WERI-Rb-1 (cell line): ENCODE measurements around the gene STRA6.
A peak's percentile ranks its signal among the peaks of the same experiment; 100 is the strongest.

Source experiments
- DNase-seq: peaks from one replicate; pipeline ENCODE4 v3.0.0-alpha.2; 2020
- H3K27ac ChIP-seq: fragments of 250-450 bp; sonication (Bioruptor Pico); 2 replicates; pipeline ENCODE4 v1.5.1; 2020; ENCODE audit warnings: mild to moderate bottlenecking, moderate library complexity
- H3K27me3 ChIP-seq: fragments of 250-450 bp; sonication (Bioruptor Pico); 2 replicates; pipeline ENCODE4 v1.5.1; 2021; ENCODE audit warnings: mild to moderate bottlenecking, low read depth, moderate library complexity; ENCODE audit not compliant: insufficient read depth, severe bottlenecking
- H3K36me3 ChIP-seq: fragments of 250-450 bp; sonication (Bioruptor Pico); 2 replicates; pipeline ENCODE4 v1.5.1; 2020; ENCODE audit warnings: mild to moderate bottlenecking, moderate library complexity
- H3K4me3 ChIP-seq: 2 replicates; pipeline ENCODE4 v1.5.1; 2011; ENCODE audit warnings: low read depth, mild to moderate bottlenecking, control low read depth, low read length
- H3K9me3 ChIP-seq: fragments of 250-450 bp; sonication (Bioruptor Pico); 2 replicates; pipeline ENCODE4 v1.5.1; 2021; ENCODE audit warnings: mild to moderate bottlenecking, moderate library complexity; ENCODE audit not compliant: severe bottlenecking
- TF ChIP-seq, protein P1 (sequence below): IDR thresholded peaks from 2 replicates; pipeline ENCODE4 v1.5.1; 2011; ENCODE audit warnings: low read depth, mild to moderate bottlenecking, control low read depth, inconsistent platforms, low read length

Gene STRA6, protein sequence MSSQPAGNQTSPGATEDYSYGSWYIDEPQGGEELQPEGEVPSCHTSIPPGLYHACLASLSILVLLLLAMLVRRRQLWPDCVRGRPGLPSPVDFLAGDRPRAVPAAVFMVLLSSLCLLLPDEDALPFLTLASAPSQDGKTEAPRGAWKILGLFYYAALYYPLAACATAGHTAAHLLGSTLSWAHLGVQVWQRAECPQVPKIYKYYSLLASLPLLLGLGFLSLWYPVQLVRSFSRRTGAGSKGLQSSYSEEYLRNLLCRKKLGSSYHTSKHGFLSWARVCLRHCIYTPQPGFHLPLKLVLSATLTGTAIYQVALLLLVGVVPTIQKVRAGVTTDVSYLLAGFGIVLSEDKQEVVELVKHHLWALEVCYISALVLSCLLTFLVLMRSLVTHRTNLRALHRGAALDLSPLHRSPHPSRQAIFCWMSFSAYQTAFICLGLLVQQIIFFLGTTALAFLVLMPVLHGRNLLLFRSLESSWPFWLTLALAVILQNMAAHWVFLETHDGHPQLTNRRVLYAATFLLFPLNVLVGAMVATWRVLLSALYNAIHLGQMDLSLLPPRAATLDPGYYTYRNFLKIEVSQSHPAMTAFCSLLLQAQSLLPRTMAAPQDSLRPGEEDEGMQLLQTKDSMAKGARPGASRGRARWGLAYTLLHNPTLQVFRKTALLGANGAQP

DNA sequence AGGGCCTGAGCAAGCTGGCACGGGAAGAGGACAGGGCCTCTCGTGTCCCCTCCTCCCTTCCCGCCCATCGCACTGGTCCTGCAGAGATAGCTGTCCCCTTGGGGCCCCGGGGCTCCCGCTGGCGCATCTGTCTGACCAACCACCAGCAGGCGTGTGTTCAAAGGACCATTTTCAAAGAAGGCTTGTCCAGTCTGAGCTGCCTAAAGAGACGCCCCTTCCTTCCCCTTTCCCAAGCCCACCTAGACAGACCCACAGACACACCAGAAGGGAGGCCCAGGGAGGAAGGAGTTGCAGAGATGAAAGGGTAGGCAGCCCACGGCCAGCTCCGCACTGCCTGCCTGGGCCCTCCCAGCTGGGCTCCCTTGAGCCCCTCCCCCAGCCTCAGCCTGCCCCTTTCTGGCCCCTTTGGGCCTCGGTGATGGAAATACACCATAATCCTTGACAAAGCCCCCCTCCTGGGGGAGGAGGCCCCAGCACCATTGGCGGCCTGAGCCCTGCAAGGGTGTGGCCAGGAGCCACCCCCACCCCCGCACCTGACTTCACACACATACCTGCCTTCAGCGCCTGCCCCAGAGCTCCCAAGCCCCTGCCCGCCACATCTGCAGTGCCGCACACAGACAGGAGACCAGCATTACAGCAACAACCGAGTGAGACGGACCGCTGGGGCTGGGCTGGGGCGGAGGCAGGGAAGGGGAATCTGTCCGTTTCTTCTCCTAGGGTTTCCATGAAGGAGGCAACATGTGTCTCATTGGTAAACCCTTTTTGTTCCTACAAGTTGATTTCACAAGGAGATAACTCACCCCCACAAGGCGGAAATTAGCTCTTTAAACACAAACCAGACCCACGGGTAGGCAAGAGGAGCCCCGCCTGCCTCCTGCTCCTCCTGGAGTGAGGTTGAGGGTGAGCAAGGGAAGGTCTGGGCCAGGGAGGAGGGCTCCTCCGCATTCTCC, at the start of gene STRA6:
TSS of gene STRA6 (minus strand) at position 336 of the 950 bp plus-strand sequence. CDS start 520 bp downstream, outside the sequence.
- Histone ChIP-seq H3K9me3 (no peaks in the 10 kb centered on the region), H3K4me3 (peak within 1 kb of the TSS; percentile 53), H3K27ac (peak within 1 kb of the TSS; percentile 90), H3K27me3 (no peaks in the 10 kb centered on the region), H3K36me3 (peaks cover 35% of the 10 kb centered on the region)
- DNase-seq, result peak; percentile 96
- TF ChIP-seq, protein P1, sequence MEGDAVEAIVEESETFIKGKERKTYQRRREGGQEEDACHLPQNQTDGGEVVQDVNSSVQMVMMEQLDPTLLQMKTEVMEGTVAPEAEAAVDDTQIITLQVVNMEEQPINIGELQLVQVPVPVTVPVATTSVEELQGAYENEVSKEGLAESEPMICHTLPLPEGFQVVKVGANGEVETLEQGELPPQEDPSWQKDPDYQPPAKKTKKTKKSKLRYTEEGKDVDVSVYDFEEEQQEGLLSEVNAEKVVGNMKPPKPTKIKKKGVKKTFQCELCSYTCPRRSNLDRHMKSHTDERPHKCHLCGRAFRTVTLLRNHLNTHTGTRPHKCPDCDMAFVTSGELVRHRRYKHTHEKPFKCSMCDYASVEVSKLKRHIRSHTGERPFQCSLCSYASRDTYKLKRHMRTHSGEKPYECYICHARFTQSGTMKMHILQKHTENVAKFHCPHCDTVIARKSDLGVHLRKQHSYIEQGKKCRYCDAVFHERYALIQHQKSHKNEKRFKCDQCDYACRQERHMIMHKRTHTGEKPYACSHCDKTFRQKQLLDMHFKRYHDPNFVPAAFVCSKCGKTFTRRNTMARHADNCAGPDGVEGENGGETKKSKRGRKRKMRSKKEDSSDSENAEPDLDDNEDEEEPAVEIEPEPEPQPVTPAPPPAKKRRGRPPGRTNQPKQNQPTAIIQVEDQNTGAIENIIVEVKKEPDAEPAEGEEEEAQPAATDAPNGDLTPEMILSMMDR, result peak; percentile 53

DNA sequence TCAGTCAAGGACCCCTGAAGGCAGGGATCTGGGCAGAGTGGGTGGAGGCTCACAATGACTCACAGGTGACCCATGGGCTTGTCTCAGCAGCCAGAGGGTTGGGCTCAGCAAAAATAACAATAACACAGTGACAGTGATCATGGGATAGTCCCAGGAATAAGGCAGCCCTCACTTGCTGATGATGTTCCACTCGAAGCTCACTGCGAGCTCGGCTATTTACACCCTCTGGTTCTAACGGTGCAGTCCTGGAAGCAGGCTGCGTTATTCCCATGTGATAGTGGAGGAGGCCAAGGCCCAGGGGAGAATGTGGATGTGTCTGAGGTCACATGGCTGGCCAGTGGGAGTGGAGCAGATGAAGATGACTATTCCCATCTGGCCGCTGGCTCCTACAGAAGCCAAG, 49.7 kb upstream of the STRA6 start:
- H3K27me3 ChIP-seq, result no peaks in the 10 kb centered on the region
- TF ChIP-seq, protein P1, result no peak
- no peaks in the 10 kb centered on the region for H3K9me3 ChIP-seq
- no peak overlapping the region for H3K4me3 ChIP-seq
- DNase-seq, result no peak
- no peaks in the 10 kb centered on the region for H3K36me3 ChIP-seq
- H3K27ac ChIP-seq, result no peak overlapping the region

DNA sequence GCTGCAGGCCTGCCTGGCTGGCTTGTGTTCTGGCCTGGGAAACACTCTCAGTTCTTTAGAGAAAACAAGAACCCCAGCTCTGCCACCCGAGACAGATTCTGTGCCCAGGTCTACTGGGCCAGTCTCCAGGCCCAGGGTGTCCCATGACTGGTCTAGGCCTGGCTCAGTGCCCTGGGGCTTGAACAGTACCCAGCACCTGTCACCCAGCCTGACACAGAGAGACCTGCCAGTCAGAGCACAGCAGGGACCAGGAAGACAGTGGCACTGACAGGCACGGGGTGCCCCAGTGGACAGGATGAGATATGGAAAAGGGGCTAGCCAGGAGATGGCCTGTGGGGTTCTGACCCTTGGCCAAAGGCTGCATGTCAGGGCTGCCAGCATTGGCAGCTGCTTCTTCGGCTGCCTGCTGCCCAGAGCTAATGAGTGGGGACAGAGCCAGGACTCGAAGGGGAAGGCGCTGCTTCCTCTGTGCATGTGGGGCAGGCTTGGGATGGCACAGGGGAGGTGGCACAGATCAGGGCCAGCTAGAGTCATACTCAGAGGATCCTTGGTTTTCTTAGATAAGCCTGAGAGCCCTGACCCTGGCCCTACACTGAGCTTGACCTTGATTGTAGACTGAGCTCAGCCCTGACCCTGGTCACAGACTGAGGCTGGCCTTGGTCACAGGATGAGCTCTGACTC, 48.7 kb upstream of the STRA6 start:
- Histone ChIP-seq H3K27me3 (no peaks in the 10 kb centered on the region), H3K9me3 (no peaks in the 10 kb centered on the region), H3K4me3 (no peak overlapping the region), H3K27ac (no peak overlapping the region), H3K36me3 (no peaks in the 10 kb centered on the region)
- TF ChIP-seq, protein P1, result no peak
- DNase-seq, result no peak

DNA sequence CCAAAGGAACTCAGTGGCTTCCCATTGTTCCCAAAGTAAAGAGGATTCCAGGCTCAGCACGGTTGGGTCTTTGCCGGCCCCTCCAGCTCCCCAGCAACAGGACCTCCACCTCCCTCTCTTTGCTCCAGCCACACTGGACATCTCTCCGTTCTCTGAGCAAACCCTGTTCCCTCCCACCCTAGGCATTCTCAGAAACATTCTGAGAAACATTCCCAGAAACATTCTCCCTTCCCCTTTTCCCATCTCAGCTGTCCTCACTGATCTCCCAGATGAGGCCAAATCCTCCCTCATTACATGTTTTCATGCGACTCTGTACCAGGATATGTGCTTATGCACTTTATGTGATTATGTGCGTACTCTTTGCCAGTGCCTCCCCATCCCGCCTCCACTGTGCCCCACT, 47.7 kb upstream of the STRA6 start:
- DNase-seq, result no peak
- no peaks in the 10 kb centered on the region for H3K36me3 ChIP-seq
- H3K4me3 ChIP-seq, result no peak overlapping the region
- H3K9me3 ChIP-seq, result no peaks in the 10 kb centered on the region
- no peak overlapping the region for H3K27ac ChIP-seq
- no peaks in the 10 kb centered on the region for H3K27me3 ChIP-seq
- TF ChIP-seq, protein P1, result no peak

DNA sequence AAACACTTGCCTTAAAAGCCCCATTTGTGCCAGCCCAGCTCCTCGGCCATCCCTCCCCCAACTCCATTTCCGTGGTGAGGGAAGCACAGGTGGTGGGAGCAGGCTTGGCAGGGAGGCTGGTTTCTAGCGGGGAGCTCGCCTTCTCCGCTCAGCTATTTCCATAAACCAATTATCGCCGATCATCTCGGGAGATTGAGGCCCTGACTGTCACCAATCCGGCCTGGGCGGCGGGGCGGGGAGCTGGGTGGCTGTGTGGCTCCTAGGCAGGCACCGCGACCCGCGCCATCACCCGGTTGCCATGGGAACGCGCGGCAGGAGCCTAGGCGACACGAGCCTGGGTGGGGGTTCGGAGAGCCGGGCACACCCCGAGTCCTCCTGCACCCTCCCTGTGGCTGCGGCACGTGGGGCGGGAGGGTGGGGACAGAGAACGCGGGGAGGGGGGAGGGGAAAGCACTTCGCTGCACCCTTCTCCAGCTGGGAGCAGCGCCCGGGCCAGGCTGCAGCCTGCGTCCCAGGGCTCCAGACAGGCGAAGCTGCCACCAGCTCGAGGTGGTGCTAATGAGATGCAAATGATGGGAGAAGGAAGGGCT, 42.9 kb upstream of the STRA6 start:
- Histone ChIP-seq H3K4me3 (peak overlapping the region; percentile 35), H3K27me3 (no peaks in the 10 kb centered on the region), H3K27ac (peak overlapping the region; percentile 85), H3K36me3 (no peaks in the 10 kb centered on the region), H3K9me3 (no peaks in the 10 kb centered on the region)
- peak; percentile 90 for DNase-seq
- TF ChIP-seq, protein P1, result 0 out of 2 replicates have a peak, but pooled peaks have one; percentile 9
